CD14-positive monocyte (primary cell): Measurements from ENCODE around the gene SEPTIN3. TPM values are rescaled to one million over a fixed set of nuclear protein-coding genes. Genes with fewer than 3 reads are reported as not detected.

ENCODE experiments used
- DNase-seq, 3 donors: peaks; one replicate each; pipeline ENCODE4 v3.0.0-alpha.2; 2011 to 2022
- H2AFZ ChIP-seq: 2 replicates; pipeline ENCODE4 v1.6.0; 2012; ENCODE audit warnings: mild to moderate bottlenecking, low read depth, low read length, inconsistent platforms; ENCODE audit not compliant: insufficient read depth, poor library complexity, severe bottlenecking
- H3K27ac ChIP-seq, 2 donors: 1 replicate in 1 of 2; 2 replicates in 1 of 2; pipeline ENCODE4 v1.5.1; 2012 to 2013; ENCODE audit warnings: low read length in 2 of 2, control low read depth in 1 of 2, inconsistent platforms in 1 of 2, low read depth in 1 of 2, mild to moderate bottlenecking in 1 of 2
- H3K27me3 ChIP-seq, 2 donors: one replicate each; pipeline versions ENCODE4 v1.6.0 to v1.6.1; 2011 to 2013; ENCODE audit warnings: low read length in 2 of 2; ENCODE audit not compliant: control insufficient read depth in 2 of 2, insufficient read depth in 2 of 2
- H3K36me3 ChIP-seq, 2 donors: replicated peaks in 1 of 2; 1 replicate in 1 of 2; 2 replicates in 1 of 2; pipeline versions ENCODE4 v1.5.1 to v1.6.1; 2012 to 2013; ENCODE audit warnings: low read length in 2 of 2, control low read depth in 1 of 2, inconsistent platforms in 1 of 2, mild to moderate bottlenecking in 1 of 2; ENCODE audit not compliant: insufficient read depth in 2 of 2, control insufficient read depth in 1 of 2
- H3K4me1 ChIP-seq, 2 donors: 1 replicate in 1 of 2; 2 replicates in 1 of 2; pipeline versions ENCODE4 v1.5.1 to v1.6.1; 2012 to 2013; ENCODE audit warnings: low read length in 2 of 2, control low read depth in 1 of 2, inconsistent platforms in 1 of 2, mild to moderate bottlenecking in 1 of 2, moderate library complexity in 1 of 2; ENCODE audit not compliant: insufficient read depth in 2 of 2, control insufficient read depth in 1 of 2
- H3K4me2 ChIP-seq: replicated peaks from 2 replicates; pipeline ENCODE3; 2012; ENCODE audit warnings: low read length, moderate library complexity, mild to moderate bottlenecking; ENCODE audit not compliant: poor library complexity, severe bottlenecking; ENCODE audit errors: extremely low read depth
- H3K4me3 ChIP-seq, 3 experiments: fragments of 200-600 bp in 1 of 3; sonication (generic) in 1 of 3; replicated peaks in 1 of 3; 1 replicate in 2 of 3; 2 replicates in 1 of 3; pipeline ENCODE4 v1.5.1; 2011 to 2013; ENCODE audit warnings: low read length in 3 of 3, mild to moderate bottlenecking in 3 of 3, control low read depth in 2 of 3, low read depth in 2 of 3, inconsistent platforms in 1 of 3, moderate library complexity in 1 of 3
- H3K79me2 ChIP-seq: 2 replicates; pipeline ENCODE4 v1.6.0; 2012; ENCODE audit warnings: mild to moderate bottlenecking, control low read depth, inconsistent platforms, low read length, moderate library complexity; ENCODE audit not compliant: insufficient read depth
- H3K9ac ChIP-seq: 2 replicates; pipeline ENCODE4 v1.6.0; 2017; ENCODE audit warnings: low read length, mild to moderate bottlenecking; ENCODE audit not compliant: insufficient read depth, poor library complexity, severe bottlenecking
- H3K9me3 ChIP-seq, 2 donors: replicated peaks in 1 of 2; 1 replicate in 1 of 2; 2 replicates in 1 of 2; pipeline versions ENCODE4 v1.5.1 to v1.6.1; 2012 to 2013; ENCODE audit warnings: low read length in 2 of 2, control low read depth in 1 of 2; ENCODE audit not compliant: control insufficient read depth in 1 of 2, insufficient read depth in 1 of 2
- H4K20me1 ChIP-seq: 2 replicates; pipeline ENCODE4 v1.6.0; 2012; ENCODE audit warnings: mild to moderate bottlenecking, low read length, control low read depth, moderate library complexity; ENCODE audit not compliant: insufficient read depth
- H3K27ac Mint-ChIP-seq, 7 donors: one replicate each; pipeline ENCODE4 v1.8.0; 2020; ENCODE audit warnings: mild to moderate bottlenecking in 7 of 7, mixed read lengths in 7 of 7, moderate library complexity in 6 of 7, inconsistent platforms in 2 of 7
- H3K27me3 Mint-ChIP-seq, 3 donors: one replicate each; pipeline ENCODE4 v1.8.0; 2021 to 2022; ENCODE audit warnings: low read depth in 3 of 3, mild to moderate bottlenecking in 3 of 3, mixed read lengths in 3 of 3, moderate library complexity in 3 of 3, inconsistent platforms in 1 of 3
- H3K36me3 Mint-ChIP-seq, 2 donors: one replicate each; pipeline ENCODE4 v1.8.0; 2020; ENCODE audit warnings: mixed read lengths in 2 of 2, inconsistent platforms in 1 of 2, mild to moderate bottlenecking in 1 of 2
- H3K4me1 Mint-ChIP-seq: one replicate; pipeline ENCODE4 v1.8.0; 2020; ENCODE audit warnings: mild to moderate bottlenecking, mixed read lengths
- H3K4me3 Mint-ChIP-seq, 2 donors: one replicate each; pipeline ENCODE4 v1.8.0; 2020; ENCODE audit warnings: mild to moderate bottlenecking in 2 of 2, mixed read lengths in 2 of 2, moderate library complexity in 1 of 2
- H3K9me3 Mint-ChIP-seq, 7 donors: one replicate each; pipeline ENCODE4 v1.8.0; 2020 to 2022; ENCODE audit warnings: mixed read lengths in 7 of 7, mild to moderate bottlenecking in 6 of 7, moderate library complexity in 6 of 7, inconsistent platforms in 2 of 7
- CTCF ChIP-seq: fragments of 200-600 bp; IDR thresholded peaks from one replicate; pipeline ENCODE4 v1.8.0; 2022; ENCODE audit warnings: antibody characterized with exemption, mild to moderate bottlenecking
- WGBS: methylation state at CpG from one replicate; pipeline ENCODE4 v1.1.5; 2013; ENCODE audit warnings: missing lambda C conversion rate; ENCODE audit not compliant: insufficient coverage; 5-methylcytosine and 5-hydroxymethylcytosine counted together
- intact Hi-C, 2 donors: fragments of 100-400 bp; cut with micrococcal nuclease; formaldehyde crosslinking; loops; one replicate each; pipeline versions ENCODE4 v1.15.0 to v1.15.1; 2023
- polyA plus RNA-seq, 3 donors: library from polyadenylated mRNA; depleted of rRNA in 1 of 3; unstranded in 2 of 3; stranded (reverse) in 1 of 3; fragments of 300-500 nt in 2 of 3; fragments of >200 nt in 1 of 3; fragmentation: Illumina TruSeq in 2 of 3; gene quantifications; 1 replicate in 2 of 3; 2 replicates in 1 of 3; pipeline ENCODE4 v1.2.3, GENCODE V29; 2012 to 2021

Gene SEPTIN3
- polyA plus RNA-seq, 3 donors: 0.06 to 0.20 TPM; not detected in 1

GRCh38 chr22:41931701-41932269, 37.5 kb upstream of the SEPTIN3 start:
- Mint-ChIP-seq H3K4me1 (peaks cover 4% of the 10 kb centered on the region), H3K27ac (peak overlapping the region in 2 of 7 donors; percentile 58 to 63), H3K27me3 (peaks cover 16 to 27% (median 19%) of the 10 kb centered on the region in 3 donors), H3K4me3 (no peak overlapping the region), H3K9me3 (peaks cover 0 to 17% (median 7%) of the 10 kb centered on the region in 7 donors), H3K36me3 (peaks cover 0 to 12% of the 10 kb centered on the region in 2 donors)
- intact Hi-C loops: no loop called here
- H3K4me3 ChIP-seq: no peak overlapping the region
- no peaks in the 10 kb centered on the region for H3K36me3 ChIP-seq
- H3K27ac ChIP-seq: no peak overlapping the region
- DNase-seq: no peak
- H2AFZ ChIP-seq: no peak overlapping the region
- no peak overlapping the region for H3K9ac ChIP-seq
- no peaks in the 10 kb centered on the region for H4K20me1 ChIP-seq
- H3K27me3 ChIP-seq: peaks cover 0 to 14% of the 10 kb centered on the region in 2 donors
- no peak overlapping the region for H3K4me2 ChIP-seq
- WGBS: 77% methylated on average over 6 of the region's 10 CpGs
- TF ChIP-seq CTCF: no peak
- peaks cover 0 to 2% of the 10 kb centered on the region in 2 donors for H3K4me1 ChIP-seq
- no peaks in the 10 kb centered on the region for H3K79me2 ChIP-seq
- no peaks in the 10 kb centered on the region for H3K9me3 ChIP-seq

DNA sequence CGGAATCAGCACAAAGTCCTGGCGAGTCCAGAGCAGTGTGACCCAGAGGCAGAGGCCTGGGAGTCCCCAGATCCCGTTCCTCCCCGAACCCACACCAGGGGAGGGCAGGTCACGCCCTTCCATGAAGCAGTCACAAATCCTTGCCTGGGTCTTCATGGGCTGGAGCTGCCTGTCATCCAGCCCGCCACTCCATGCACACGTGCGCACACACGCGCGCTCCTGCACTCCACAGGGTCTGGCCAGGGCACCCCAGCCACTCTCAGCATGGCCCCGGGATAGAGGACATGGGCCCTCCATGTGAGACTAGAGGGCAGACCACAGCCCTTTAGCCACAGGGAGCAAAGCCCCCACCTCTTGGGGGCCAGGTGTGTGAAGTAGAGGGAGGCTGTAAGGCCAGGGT, 36.9 kb upstream of the SEPTIN3 start:
- no peak for DNase-seq
- H3K27ac ChIP-seq: no peak overlapping the region

More for the DNA sequence above, 36.9 kb upstream of the SEPTIN3 start:
- Histone ChIP-seq H4K20me1 (no peaks in the 10 kb centered on the region), H3K9me3 (no peaks in the 10 kb centered on the region), H3K36me3 (peaks cover under 1 to 3% of the 10 kb centered on the region in 2 donors), H3K27me3 (peaks cover 0 to 9% of the 10 kb centered on the region in 2 donors), H3K4me1 (no peaks in the 10 kb centered on the region), H2AFZ (no peak overlapping the region), H3K9ac (no peak overlapping the region), H3K4me2 (no peak overlapping the region), H3K4me3 (no peak overlapping the region), H3K79me2 (no peaks in the 10 kb centered on the region)
- 96% methylated on average over 11 of the region's 12 CpGs for WGBS
- H3K9me3 Mint-ChIP-seq: peaks cover 0 to 11% (median 5%) of the 10 kb centered on the region in 7 donors
- H3K36me3 Mint-ChIP-seq: peaks cover 6 to 18% of the 10 kb centered on the region in 2 donors
- no peak for TF ChIP-seq CTCF
- H3K27me3 Mint-ChIP-seq: peaks cover 10 to 22% (median 13%) of the 10 kb centered on the region in 3 donors
- no peak overlapping the region for H3K4me3 Mint-ChIP-seq
- peaks cover 4% of the 10 kb centered on the region for H3K4me1 Mint-ChIP-seq
- intact Hi-C loops: no loop called here
- no peak overlapping the region for H3K27ac Mint-ChIP-seq
